ENCODE measurements around the gene IL33.

- TF ChIP-seq, protein P1, sequence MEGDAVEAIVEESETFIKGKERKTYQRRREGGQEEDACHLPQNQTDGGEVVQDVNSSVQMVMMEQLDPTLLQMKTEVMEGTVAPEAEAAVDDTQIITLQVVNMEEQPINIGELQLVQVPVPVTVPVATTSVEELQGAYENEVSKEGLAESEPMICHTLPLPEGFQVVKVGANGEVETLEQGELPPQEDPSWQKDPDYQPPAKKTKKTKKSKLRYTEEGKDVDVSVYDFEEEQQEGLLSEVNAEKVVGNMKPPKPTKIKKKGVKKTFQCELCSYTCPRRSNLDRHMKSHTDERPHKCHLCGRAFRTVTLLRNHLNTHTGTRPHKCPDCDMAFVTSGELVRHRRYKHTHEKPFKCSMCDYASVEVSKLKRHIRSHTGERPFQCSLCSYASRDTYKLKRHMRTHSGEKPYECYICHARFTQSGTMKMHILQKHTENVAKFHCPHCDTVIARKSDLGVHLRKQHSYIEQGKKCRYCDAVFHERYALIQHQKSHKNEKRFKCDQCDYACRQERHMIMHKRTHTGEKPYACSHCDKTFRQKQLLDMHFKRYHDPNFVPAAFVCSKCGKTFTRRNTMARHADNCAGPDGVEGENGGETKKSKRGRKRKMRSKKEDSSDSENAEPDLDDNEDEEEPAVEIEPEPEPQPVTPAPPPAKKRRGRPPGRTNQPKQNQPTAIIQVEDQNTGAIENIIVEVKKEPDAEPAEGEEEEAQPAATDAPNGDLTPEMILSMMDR (conservative IDR thresholded peaks at IDR 0.05 in 1 of 2, IDR thresholded peaks at IDR 0.05 in 1 of 2; ENCODE audit: low read depth in 1 of 2, low read length in 2 of 2), result no peak
- TF ChIP-seq EZH2 (IDR thresholded peaks at IDR 0.05; ENCODE audit: low read length, missing control alignments), result no peak
Observed at GRCh38 chr9:6232336-6232945, 16.8 kb downstream of the IL33 start.

All from fibroblast of lung (primary cell).